Astrocyte (in vitro differentiated cells and primary cell): ENCODE data around the gene TMEM165.

ENCODE experiments used
- EZH2 ChIP-seq: IDR thresholded peaks from 2 replicates; pipeline ENCODE4 v1.6.1; 2012; ENCODE audit warnings: mild to moderate bottlenecking, low read length, inconsistent platforms; ENCODE audit not compliant: insufficient read depth
- TF ChIP-seq, protein P1 (sequence below): IDR thresholded peaks from 2 replicates; pipeline ENCODE4 v1.5.1; 2011; ENCODE audit warnings: low read depth, mild to moderate bottlenecking, inconsistent platforms, low read length, moderate library complexity; ENCODE audit not compliant: insufficient read depth

DNA sequence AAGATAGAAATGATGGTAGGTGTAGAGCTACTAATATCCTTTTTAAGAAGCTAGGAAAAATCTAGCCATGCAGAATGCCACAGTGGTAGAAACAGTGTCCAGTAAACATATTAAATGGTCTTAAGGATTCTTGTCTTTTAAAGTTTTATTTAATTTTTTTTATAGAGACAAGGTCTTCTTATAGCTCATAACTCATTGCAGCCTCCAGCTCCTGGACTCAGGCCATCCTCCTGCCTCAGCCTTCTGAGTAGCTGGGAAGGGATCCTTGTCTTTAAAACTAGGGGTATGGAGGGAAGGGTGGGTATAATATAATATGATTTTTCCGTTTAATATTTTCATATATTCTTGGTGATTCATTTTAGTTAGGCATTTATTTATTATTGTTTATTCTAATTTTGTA is 3.8 kb downstream of the TMEM165 start:
- no peak for TF ChIP-seq EZH2
- TF ChIP-seq, protein P1, sequence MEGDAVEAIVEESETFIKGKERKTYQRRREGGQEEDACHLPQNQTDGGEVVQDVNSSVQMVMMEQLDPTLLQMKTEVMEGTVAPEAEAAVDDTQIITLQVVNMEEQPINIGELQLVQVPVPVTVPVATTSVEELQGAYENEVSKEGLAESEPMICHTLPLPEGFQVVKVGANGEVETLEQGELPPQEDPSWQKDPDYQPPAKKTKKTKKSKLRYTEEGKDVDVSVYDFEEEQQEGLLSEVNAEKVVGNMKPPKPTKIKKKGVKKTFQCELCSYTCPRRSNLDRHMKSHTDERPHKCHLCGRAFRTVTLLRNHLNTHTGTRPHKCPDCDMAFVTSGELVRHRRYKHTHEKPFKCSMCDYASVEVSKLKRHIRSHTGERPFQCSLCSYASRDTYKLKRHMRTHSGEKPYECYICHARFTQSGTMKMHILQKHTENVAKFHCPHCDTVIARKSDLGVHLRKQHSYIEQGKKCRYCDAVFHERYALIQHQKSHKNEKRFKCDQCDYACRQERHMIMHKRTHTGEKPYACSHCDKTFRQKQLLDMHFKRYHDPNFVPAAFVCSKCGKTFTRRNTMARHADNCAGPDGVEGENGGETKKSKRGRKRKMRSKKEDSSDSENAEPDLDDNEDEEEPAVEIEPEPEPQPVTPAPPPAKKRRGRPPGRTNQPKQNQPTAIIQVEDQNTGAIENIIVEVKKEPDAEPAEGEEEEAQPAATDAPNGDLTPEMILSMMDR: no peak
